ENCODE results near the gene STK32B. TPM values are rescaled to one million over a fixed set of nuclear protein-coding genes. Genes with fewer than 3 reads are reported as not detected.
A peak's percentile ranks its signal among the peaks of the same experiment; 100 is the strongest.

STK32B gene
- total RNA-seq, 4 donors from 2014 or later = 3.0 to 33.8 (median 4.3) TPM

GRCh38 chr4:5138389-5138788 lies 87.1 kb downstream of the STK32B start:
- intact Hi-C loops (cut with DNase I; ENCODE audit: low total_unique reads) = no loop called here
- Histone ChIP-seq H3K27ac (no peak overlapping the region), H3K4me3 (no peak overlapping the region), H3K27me3 (no peaks in the 10 kb centered on the region), H3K4me1 (no peaks in the 10 kb centered on the region), H3K9me3 (no peaks in the 10 kb centered on the region), H3K36me3 (no peaks in the 10 kb centered on the region)
- no peak for DNase-seq
- TF ChIP-seq POLR2A (IDR thresholded peaks at IDR 0.05) (no peak), CTCF (IDR thresholded peaks at IDR 0.05) (no peak)

GRCh38 chr4:5139141-5139540 lies 87.9 kb downstream of the STK32B start:
- TF ChIP-seq POLR2A (IDR thresholded peaks at IDR 0.05) = no peak
- no peak for TF ChIP-seq CTCF (IDR thresholded peaks at IDR 0.05)
- no peaks in the 10 kb centered on the region for H3K4me1 ChIP-seq
- no peak overlapping the region for H3K4me3 ChIP-seq
- H3K9me3 ChIP-seq = no peaks in the 10 kb centered on the region
- no peaks in the 10 kb centered on the region for H3K36me3 ChIP-seq
- no peak for DNase-seq
- no peaks in the 10 kb centered on the region for H3K27me3 ChIP-seq
- H3K27ac ChIP-seq = no peak overlapping the region
- intact Hi-C loops (cut with DNase I; ENCODE audit: low total_unique reads) = no loop called here

GRCh38 chr4:5141802-5142201 lies 90.5 kb downstream of the STK32B start:
- no peak for DNase-seq
- TF ChIP-seq POLR2A (IDR thresholded peaks at IDR 0.05) (no peak), CTCF (IDR thresholded peaks at IDR 0.05) (no peak)
- Histone ChIP-seq H3K4me3 (no peak overlapping the region), H3K36me3 (no peaks in the 10 kb centered on the region), H3K4me1 (no peaks in the 10 kb centered on the region), H3K27ac (no peak overlapping the region), H3K9me3 (no peaks in the 10 kb centered on the region), H3K27me3 (no peaks in the 10 kb centered on the region)
- intact Hi-C loops (cut with DNase I; ENCODE audit: low total_unique reads) = no loop called here

- Histone ChIP-seq H3K36me3 (no peaks in the 10 kb centered on the region), H3K27ac (no peak overlapping the region), H3K4me1 (no peaks in the 10 kb centered on the region), H3K27me3 (no peaks in the 10 kb centered on the region), H3K4me3 (no peak overlapping the region), H3K9me3 (no peaks in the 10 kb centered on the region)
- no peak for TF ChIP-seq POLR2A (IDR thresholded peaks at IDR 0.05)
- peak; percentile 17 to 53 (median 44) for TF ChIP-seq CTCF (IDR thresholded peaks at IDR 0.05)
- intact Hi-C loops (cut with DNase I; ENCODE audit: low total_unique reads) = no loop called here
- peak in 1 of 2 donors; percentile 48 for DNase-seq
Observed at GRCh38 chr4:5142726-5143125, 91.4 kb downstream of the STK32B start.

- Histone ChIP-seq H3K4me1 (no peaks in the 10 kb centered on the region), H3K27me3 (no peaks in the 10 kb centered on the region), H3K9me3 (no peaks in the 10 kb centered on the region), H3K4me3 (no peak overlapping the region), H3K27ac (no peak overlapping the region), H3K36me3 (no peaks in the 10 kb centered on the region)
- intact Hi-C loops (cut with DNase I; ENCODE audit: low total_unique reads) = no loop called here
- DNase-seq = no peak
- TF ChIP-seq POLR2A (IDR thresholded peaks at IDR 0.05) = no peak
Observed at GRCh38 chr4:5143306-5143861, 92.1 kb downstream of the STK32B start.

- Histone ChIP-seq H3K4me3 (no peak overlapping the region), H3K27ac (no peak overlapping the region), H3K36me3 (no peaks in the 10 kb centered on the region), H3K9me3 (no peaks in the 10 kb centered on the region), H3K27me3 (no peaks in the 10 kb centered on the region), H3K4me1 (no peaks in the 10 kb centered on the region)
- intact Hi-C loops (cut with DNase I; ENCODE audit: low total_unique reads) = no loop called here
- TF ChIP-seq CTCF (IDR thresholded peaks at IDR 0.05) (no peak), POLR2A (IDR thresholded peaks at IDR 0.05) (no peak)
- DNase-seq = no peak
Observed at GRCh38 chr4:5143940-5144339, 92.7 kb downstream of the STK32B start.
